Measurements from ENCODE around the gene FGR.

FGR gene

GRCh38 chr1:27647328-27647727, 12.3 kb upstream of the FGR start:
- Histone ChIP-seq H3K4me1 (ENCODE audit: control insufficient read depth in 2 of 2, insufficient read depth in 1 of 2, low read depth in 1 of 2, low read length in 2 of 2) (peaks cover 7 to 12% of the 10 kb centered on the region in 2 donors), H3K27ac (replicated peaks; ENCODE audit: low read length) (no peak overlapping the region), H2BK120ac (ENCODE audit: low read depth, low read length) (no peak overlapping the region), H2AK5ac (ENCODE audit: low read depth, low read length) (no peak overlapping the region), H3K4ac (ENCODE audit: low read length) (no peak overlapping the region), H3K79me1 (ENCODE audit: low read depth, low read length) (no peaks in the 10 kb centered on the region), H2BK15ac (ENCODE audit: low read length) (no peak overlapping the region), H4K91ac (ENCODE audit: low read depth, low read length, poor library complexity) (no peak overlapping the region), H3K4me3 (ENCODE audit: low read length in 2 of 2) (no peak overlapping the region), H2BK5ac (ENCODE audit: low read length) (no peak overlapping the region), H2AFZ (ENCODE audit: low read length) (no peak overlapping the region), H3K9ac (ENCODE audit: low read depth, low read length, poor library complexity) (no peak overlapping the region), H3K36me3 (replicated peaks in 1 of 2; ENCODE audit: control insufficient read depth in 2 of 2, insufficient read depth in 2 of 2, low read length in 2 of 2) (no peaks in the 10 kb centered on the region), H3K23ac (ENCODE audit: low read depth, low read length, poor library complexity) (no peak overlapping the region), H4K8ac (ENCODE audit: low read depth, low read length) (no peak overlapping the region), H3K4me2 (ENCODE audit: insufficient read depth, low read length, poor library complexity, severe bottlenecking) (no peak overlapping the region), H3K18ac (ENCODE audit: low read length) (no peak overlapping the region), H3K27me3 (ENCODE audit: control insufficient read depth in 3 of 3, insufficient read depth in 3 of 3, low read depth in 1 of 3, low read length in 3 of 3) (peaks cover 0 to 4% (median 0%) of the 10 kb centered on the region in 3 experiments), H3K9me3 (replicated peaks in 1 of 2; ENCODE audit: control insufficient read depth in 2 of 2, insufficient read depth in 1 of 2, low read depth in 1 of 2, low read length in 2 of 2) (no peaks in the 10 kb centered on the region), H3K14ac (ENCODE audit: low read length) (no peak overlapping the region), H2BK12ac (ENCODE audit: low read length) (no peak overlapping the region)
- no CpG with 5 or more reads among the region's 5 CpGs for WGBS, 2 donors (ENCODE audit: extremely low coverage in 2 of 2, insufficient read length in 2 of 2, insufficient replicate concordance in 1 of 2)
- no peak for DNase-seq (ENCODE audit: low spot score)

- Histone ChIP-seq H3K27ac (replicated peaks; ENCODE audit: low read length) (no peak overlapping the region), H2BK5ac (ENCODE audit: low read length) (no peak overlapping the region), H4K91ac (ENCODE audit: low read depth, low read length, poor library complexity) (no peak overlapping the region), H3K18ac (ENCODE audit: low read length) (peak overlapping the region; percentile 35), H3K9ac (ENCODE audit: low read depth, low read length, poor library complexity) (peak overlapping the region; percentile 7), H3K79me1 (ENCODE audit: low read depth, low read length) (no peaks in the 10 kb centered on the region), H3K14ac (ENCODE audit: low read length) (peak overlapping the region; percentile 59), H3K4me2 (ENCODE audit: insufficient read depth, low read length, poor library complexity, severe bottlenecking) (no peak overlapping the region), H3K36me3 (replicated peaks in 1 of 2; ENCODE audit: control insufficient read depth in 2 of 2, insufficient read depth in 2 of 2, low read length in 2 of 2) (no peaks in the 10 kb centered on the region), H2BK120ac (ENCODE audit: low read depth, low read length) (no peak overlapping the region), H3K4ac (ENCODE audit: low read length) (no peak overlapping the region), H3K23ac (ENCODE audit: low read depth, low read length, poor library complexity) (no peak overlapping the region), H3K4me1 (ENCODE audit: control insufficient read depth in 2 of 2, insufficient read depth in 1 of 2, low read depth in 1 of 2, low read length in 2 of 2) (peaks cover 7 to 12% of the 10 kb centered on the region in 2 donors), H2BK12ac (ENCODE audit: low read length) (no peak overlapping the region), H4K8ac (ENCODE audit: low read depth, low read length) (no peak overlapping the region), H2AK5ac (ENCODE audit: low read depth, low read length) (no peak overlapping the region), H3K9me3 (replicated peaks in 1 of 2; ENCODE audit: control insufficient read depth in 2 of 2, insufficient read depth in 1 of 2, low read depth in 1 of 2, low read length in 2 of 2) (no peaks in the 10 kb centered on the region), H3K27me3 (ENCODE audit: control insufficient read depth in 3 of 3, insufficient read depth in 3 of 3, low read depth in 1 of 3, low read length in 3 of 3) (peaks cover 0 to 4% (median 0%) of the 10 kb centered on the region in 3 experiments), H2AFZ (ENCODE audit: low read length) (no peak overlapping the region), H3K4me3 (ENCODE audit: low read length in 2 of 2) (no peak overlapping the region), H2BK15ac (ENCODE audit: low read length) (peak overlapping the region; percentile 32)
- DNase-seq (ENCODE audit: low spot score): no peak
- WGBS, 2 donors (ENCODE audit: extremely low coverage in 2 of 2, insufficient read length in 2 of 2, insufficient replicate concordance in 1 of 2): no CpG with 5 or more reads among the region's 8 CpGs
Measured at GRCh38 chr1:27646676-27647075, 11.7 kb upstream of the FGR start.

GRCh38 chr1:27645071-27645415, 10.1 kb upstream of the FGR start:
- Histone ChIP-seq H3K14ac (ENCODE audit: low read length) (no peak overlapping the region), H3K23ac (ENCODE audit: low read depth, low read length, poor library complexity) (no peak overlapping the region), H3K4me2 (ENCODE audit: insufficient read depth, low read length, poor library complexity, severe bottlenecking) (no peak overlapping the region), H3K9ac (ENCODE audit: low read depth, low read length, poor library complexity) (no peak overlapping the region), H3K4me1 (ENCODE audit: control insufficient read depth in 2 of 2, insufficient read depth in 1 of 2, low read depth in 1 of 2, low read length in 2 of 2) (peaks cover under 1% of the 10 kb centered on the region in 2 donors), H2BK120ac (ENCODE audit: low read depth, low read length) (peak overlapping the region; percentile 37), H2BK15ac (ENCODE audit: low read length) (peak overlapping the region; percentile 80), H2AK5ac (ENCODE audit: low read depth, low read length) (peak overlapping the region; percentile 63), H2BK12ac (ENCODE audit: low read length) (peak overlapping the region; percentile 80), H4K8ac (ENCODE audit: low read depth, low read length) (no peak overlapping the region), H3K4ac (ENCODE audit: low read length) (no peak overlapping the region), H3K9me3 (replicated peaks in 1 of 2; ENCODE audit: control insufficient read depth in 2 of 2, insufficient read depth in 1 of 2, low read depth in 1 of 2, low read length in 2 of 2) (no peaks in the 10 kb centered on the region), H4K91ac (ENCODE audit: low read depth, low read length, poor library complexity) (no peak overlapping the region), H3K36me3 (replicated peaks in 1 of 2; ENCODE audit: control insufficient read depth in 2 of 2, insufficient read depth in 2 of 2, low read length in 2 of 2) (no peaks in the 10 kb centered on the region), H3K18ac (ENCODE audit: low read length) (peak overlapping the region; percentile 67), H3K27ac (replicated peaks; ENCODE audit: low read length) (no peak overlapping the region), H2AFZ (ENCODE audit: low read length) (no peak overlapping the region), H2BK5ac (ENCODE audit: low read length) (no peak overlapping the region), H3K79me1 (ENCODE audit: low read depth, low read length) (no peaks in the 10 kb centered on the region), H3K27me3 (ENCODE audit: control insufficient read depth in 3 of 3, insufficient read depth in 3 of 3, low read depth in 1 of 3, low read length in 3 of 3) (peaks cover 0 to 4% (median 0%) of the 10 kb centered on the region in 3 experiments), H3K4me3 (ENCODE audit: low read length in 2 of 2) (no peak overlapping the region)
- WGBS, 2 donors (ENCODE audit: extremely low coverage in 2 of 2, insufficient read length in 2 of 2, insufficient replicate concordance in 1 of 2): no CpG with 5 or more reads among the region's 4 CpGs
- DNase-seq (ENCODE audit: low spot score): no peak

- H3K18ac ChIP-seq (ENCODE audit: low read length): no peak overlapping the region
- H2BK15ac ChIP-seq (ENCODE audit: low read length): peak overlapping the region; percentile 80
- H3K4ac ChIP-seq (ENCODE audit: low read length): no peak overlapping the region
- no peak overlapping the region for H3K4me2 ChIP-seq (ENCODE audit: insufficient read depth, low read length, poor library complexity, severe bottlenecking)
- no peaks in the 10 kb centered on the region for H3K9me3 ChIP-seq (replicated peaks in 1 of 2; ENCODE audit: control insufficient read depth in 2 of 2, insufficient read depth in 1 of 2, low read depth in 1 of 2, low read length in 2 of 2)
- H3K9ac ChIP-seq (ENCODE audit: low read depth, low read length, poor library complexity): no peak overlapping the region
- no peak overlapping the region for H3K27ac ChIP-seq (replicated peaks; ENCODE audit: low read length)
- H2BK12ac ChIP-seq (ENCODE audit: low read length): peak overlapping the region; percentile 80
- no peaks in the 10 kb centered on the region for H3K36me3 ChIP-seq (replicated peaks in 1 of 2; ENCODE audit: control insufficient read depth in 2 of 2, insufficient read depth in 2 of 2, low read length in 2 of 2)
- no peak overlapping the region for H3K14ac ChIP-seq (ENCODE audit: low read length)
- no peak overlapping the region for H3K4me3 ChIP-seq (ENCODE audit: low read length in 2 of 2)
- peak overlapping the region; percentile 63 for H2AK5ac ChIP-seq (ENCODE audit: low read depth, low read length)
- no peaks in the 10 kb centered on the region for H3K79me1 ChIP-seq (ENCODE audit: low read depth, low read length)
- H2BK5ac ChIP-seq (ENCODE audit: low read length): no peak overlapping the region
- no peaks in the 10 kb centered on the region for H3K4me1 ChIP-seq (ENCODE audit: control insufficient read depth in 2 of 2, insufficient read depth in 1 of 2, low read depth in 1 of 2, low read length in 2 of 2)
- peaks cover 0 to 4% (median 0%) of the 10 kb centered on the region in 3 experiments for H3K27me3 ChIP-seq (ENCODE audit: control insufficient read depth in 3 of 3, insufficient read depth in 3 of 3, low read depth in 1 of 3, low read length in 3 of 3)
- DNase-seq (ENCODE audit: low spot score): no peak
- no CpG with 5 or more reads among the region's 5 CpGs for WGBS, 2 donors (ENCODE audit: extremely low coverage in 2 of 2, insufficient read length in 2 of 2, insufficient replicate concordance in 1 of 2)
- H2AFZ ChIP-seq (ENCODE audit: low read length): no peak overlapping the region
- no peak overlapping the region for H4K91ac ChIP-seq (ENCODE audit: low read depth, low read length, poor library complexity)
- H3K23ac ChIP-seq (ENCODE audit: low read depth, low read length, poor library complexity): no peak overlapping the region
- no peak overlapping the region for H4K8ac ChIP-seq (ENCODE audit: low read depth, low read length)
- H2BK120ac ChIP-seq (ENCODE audit: low read depth, low read length): no peak overlapping the region
Measured at GRCh38 chr1:27644369-27645070, 9.5 kb upstream of the FGR start.

Data from neuronal stem cell (in vitro differentiated cells).